CD4-positive, alpha-beta T cell (primary cell): Measurements from ENCODE around the gene SLC31A1. TPM values are rescaled to one million over a fixed set of nuclear protein-coding genes. Genes with fewer than 3 reads are reported as not detected.

Experiments
- ATAC-seq: fragments of 200-7000 bp; cut with Tn5 transposase; one replicate; pipeline ENCODE4 v1.10.0; 2022; ENCODE audit warnings: mild to moderate bottlenecking; ENCODE audit not compliant: poor library complexity
- CTCF ChIA-PET: fragments of 350-600 bp; sonication (Branson Sonifier 250); formaldehyde crosslinking; loops from one replicate; lab custom pipeline; 2021; ENCODE audit warnings: antibody characterized with exemption, inconsistent platforms; lab: Charles Lee
- POLR2A ChIA-PET: fragments of 350-600 bp; sonication (Branson Sonifier 250); formaldehyde crosslinking; loops from one replicate; lab custom pipeline; 2021; ENCODE audit warnings: antibody characterized with exemption, inconsistent platforms; lab: Charles Lee
- DNase-seq, 14 experiments: peaks; one replicate each; pipeline ENCODE4 v3.0.0-alpha.2; 2013 to 2020; ENCODE audit warnings: mixed read lengths in 2 of 14
- H3K27ac ChIP-seq, 2 donors: one replicate each; pipeline versions ENCODE4 v1.5.1 to v1.7.0; 2013; ENCODE audit warnings: low read length in 2 of 2, low read depth in 1 of 2, mild to moderate bottlenecking in 1 of 2
- H3K27me3 ChIP-seq, 2 experiments: 1 replicate in 1 of 2; 2 replicates in 1 of 2; pipeline versions ENCODE4 v1.6.1 to v1.7.0; 2013; ENCODE audit warnings: low read length in 2 of 2, control low read depth in 1 of 2, mild to moderate bottlenecking in 1 of 2, moderate library complexity in 1 of 2; ENCODE audit not compliant: insufficient read depth in 2 of 2, control insufficient read depth in 1 of 2
- H3K36me3 ChIP-seq: one replicate; pipeline ENCODE4 v1.6.1; 2013; ENCODE audit warnings: low read length, control low read depth; ENCODE audit not compliant: insufficient read depth
- H3K4me1 ChIP-seq: one replicate; pipeline ENCODE4 v1.6.1; 2013; ENCODE audit warnings: low read length, control low read depth; ENCODE audit not compliant: insufficient read depth
- H3K4me3 ChIP-seq: one replicate; pipeline ENCODE4 v1.5.1; 2013; ENCODE audit warnings: mild to moderate bottlenecking, low read length, moderate library complexity
- H3K9me3 ChIP-seq, 2 experiments: 1 replicate in 1 of 2; 2 replicates in 1 of 2; pipeline versions ENCODE4 v1.6.1 to v1.7.0; 2013; ENCODE audit warnings: low read length in 2 of 2, mild to moderate bottlenecking in 2 of 2, control low read depth in 1 of 2, moderate library complexity in 1 of 2; ENCODE audit not compliant: control insufficient read depth in 1 of 2, insufficient read depth in 1 of 2
- H3K27ac Mint-ChIP-seq: one replicate; pipeline ENCODE4 v1.8.0; 2020; ENCODE audit warnings: mixed read lengths
- H3K27me3 Mint-ChIP-seq: one replicate; pipeline ENCODE4 v1.8.0; 2021; ENCODE audit warnings: mixed read lengths
- H3K36me3 Mint-ChIP-seq: one replicate; pipeline ENCODE4 v1.8.0; 2021; ENCODE audit warnings: low read depth, mixed read lengths
- H3K4me1 Mint-ChIP-seq: one replicate; pipeline ENCODE4 v1.8.0; 2021; ENCODE audit warnings: low read depth, mixed read lengths
- H3K4me3 Mint-ChIP-seq: one replicate; pipeline ENCODE4 v1.8.0; 2020; ENCODE audit warnings: mild to moderate bottlenecking, mixed read lengths
- H3K9me3 Mint-ChIP-seq: one replicate; pipeline ENCODE4 v1.8.0; 2020; ENCODE audit warnings: mixed read lengths
- intact Hi-C, 2 experiments: fragments of 100-400 bp; cut with DNase I in 1 of 2; cut with micrococcal nuclease in 1 of 2; formaldehyde crosslinking; loops; one replicate each; pipeline versions ENCODE4 v1.15.1 to v1.9.0; 2023 to 2025; cut with DNase I, micrococcal nuclease
- total RNA-seq, 174 experiments: library from RNA in 2 of 174; stranded (reverse) in 2 of 174; gene quantifications; one replicate each; pipeline ENCODE4 v1.2.3 and lab custom pipeline; 2021 to 2026
- TF ChIP-seq, protein P1 (sequence below): fragments of 200-600 bp; IDR thresholded peaks from one replicate; pipeline ENCODE4 v1.8.0; 2022; ENCODE audit warnings: antibody characterized with exemption, mild to moderate bottlenecking

Gene SLC31A1
- total RNA-seq, 2 experiments from 2014 or later: 12.1 to 12.3 TPM

DNA sequence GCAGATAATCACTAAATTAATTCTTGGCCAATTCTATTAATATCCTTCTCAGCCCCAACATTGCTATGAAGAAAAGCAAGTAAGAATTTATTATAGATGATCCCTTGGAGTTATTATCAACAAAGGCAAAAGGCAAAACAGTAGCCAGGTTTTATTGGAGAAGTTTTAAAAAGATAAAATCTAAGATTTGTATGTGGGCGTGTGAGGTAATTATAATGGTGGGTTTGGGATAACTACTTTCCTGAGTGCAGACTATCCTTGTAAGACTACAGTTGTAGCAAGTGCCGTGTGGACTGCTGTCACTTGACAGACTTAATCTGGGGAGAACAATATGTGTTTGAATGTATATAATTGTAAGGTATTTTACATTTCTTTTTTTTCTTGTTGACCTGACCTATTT lies 23.2 kb downstream of the SLC31A1 start:
- H3K27me3 Mint-ChIP-seq: no peaks in the 10 kb centered on the region
- no peak overlapping the region for H3K27ac Mint-ChIP-seq
- intact Hi-C loops: no loop called here
- no peaks in the 10 kb centered on the region for H3K4me1 Mint-ChIP-seq
- Histone ChIP-seq H3K9me3 (no peaks in the 10 kb centered on the region), H3K36me3 (no peaks in the 10 kb centered on the region), H3K4me3 (no peak overlapping the region), H3K4me1 (no peaks in the 10 kb centered on the region), H3K27me3 (no peaks in the 10 kb centered on the region), H3K27ac (no peak overlapping the region)
- DNase-seq (no peak), ATAC-seq (no peak)
- H3K9me3 Mint-ChIP-seq: no peaks in the 10 kb centered on the region
- CTCF ChIA-PET: no interaction called here
- H3K36me3 Mint-ChIP-seq: peaks cover 6% of the 10 kb centered on the region
- POLR2A ChIA-PET: no interaction called here
- H3K4me3 Mint-ChIP-seq: no peak overlapping the region
- TF ChIP-seq, protein P1, sequence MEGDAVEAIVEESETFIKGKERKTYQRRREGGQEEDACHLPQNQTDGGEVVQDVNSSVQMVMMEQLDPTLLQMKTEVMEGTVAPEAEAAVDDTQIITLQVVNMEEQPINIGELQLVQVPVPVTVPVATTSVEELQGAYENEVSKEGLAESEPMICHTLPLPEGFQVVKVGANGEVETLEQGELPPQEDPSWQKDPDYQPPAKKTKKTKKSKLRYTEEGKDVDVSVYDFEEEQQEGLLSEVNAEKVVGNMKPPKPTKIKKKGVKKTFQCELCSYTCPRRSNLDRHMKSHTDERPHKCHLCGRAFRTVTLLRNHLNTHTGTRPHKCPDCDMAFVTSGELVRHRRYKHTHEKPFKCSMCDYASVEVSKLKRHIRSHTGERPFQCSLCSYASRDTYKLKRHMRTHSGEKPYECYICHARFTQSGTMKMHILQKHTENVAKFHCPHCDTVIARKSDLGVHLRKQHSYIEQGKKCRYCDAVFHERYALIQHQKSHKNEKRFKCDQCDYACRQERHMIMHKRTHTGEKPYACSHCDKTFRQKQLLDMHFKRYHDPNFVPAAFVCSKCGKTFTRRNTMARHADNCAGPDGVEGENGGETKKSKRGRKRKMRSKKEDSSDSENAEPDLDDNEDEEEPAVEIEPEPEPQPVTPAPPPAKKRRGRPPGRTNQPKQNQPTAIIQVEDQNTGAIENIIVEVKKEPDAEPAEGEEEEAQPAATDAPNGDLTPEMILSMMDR: no peak

- H3K36me3 ChIP-seq: no peaks in the 10 kb centered on the region
- CTCF ChIA-PET: no interaction called here
- intact Hi-C loops: no loop called here
- DNase-seq (no peak), ATAC-seq (no peak)
- no peak overlapping the region for H3K27ac ChIP-seq
- H3K4me3 Mint-ChIP-seq: no peak overlapping the region
- H3K4me1 ChIP-seq: no peaks in the 10 kb centered on the region
- no peak overlapping the region for H3K4me3 ChIP-seq
- H3K36me3 Mint-ChIP-seq: peaks cover 6% of the 10 kb centered on the region
- POLR2A ChIA-PET: no interaction called here
- H3K9me3 ChIP-seq: no peaks in the 10 kb centered on the region
- no peaks in the 10 kb centered on the region for H3K9me3 Mint-ChIP-seq
- H3K27ac Mint-ChIP-seq: no peak overlapping the region
- H3K27me3 Mint-ChIP-seq: no peaks in the 10 kb centered on the region
- H3K4me1 Mint-ChIP-seq: no peaks in the 10 kb centered on the region
- no peaks in the 10 kb centered on the region for H3K27me3 ChIP-seq
- TF ChIP-seq, protein P1: no peak
Measured at GRCh38 chr9:113245894-113246293, 24.6 kb downstream of the SLC31A1 start.

GRCh38 chr9:113246928-113247327 lies 25.6 kb downstream of the SLC31A1 start:
- DNase-seq (no peak), ATAC-seq (no peak)
- H3K9me3 Mint-ChIP-seq: no peaks in the 10 kb centered on the region
- intact Hi-C loops: no loop called here
- POLR2A ChIA-PET: no interaction called here
- H3K4me3 Mint-ChIP-seq: no peak overlapping the region
- H3K27ac ChIP-seq: no peak overlapping the region
- H3K36me3 ChIP-seq: no peaks in the 10 kb centered on the region
- no peaks in the 10 kb centered on the region for H3K4me1 ChIP-seq
- no peak overlapping the region for H3K4me3 ChIP-seq
- peaks cover 6% of the 10 kb centered on the region for H3K36me3 Mint-ChIP-seq
- H3K27ac Mint-ChIP-seq: no peak overlapping the region
- TF ChIP-seq, protein P1: no peak
- H3K27me3 ChIP-seq: no peaks in the 10 kb centered on the region
- CTCF ChIA-PET: no interaction called here
- no peaks in the 10 kb centered on the region for H3K9me3 ChIP-seq
- no peaks in the 10 kb centered on the region for H3K4me1 Mint-ChIP-seq
- H3K27me3 Mint-ChIP-seq: no peaks in the 10 kb centered on the region
